Lung (tissue), 12 donors: ENCODE data around the gene MIP. TPM values are rescaled to one million over a fixed set of nuclear protein-coding genes. Genes with fewer than 3 reads are reported as not detected.
"Not testable (repeated sequence)": the region's sequence is repeated elsewhere in the genome, so short reads cannot be mapped to it uniquely, and the experiment has no call there.

Experiments
- ATAC-seq: fragments of 200-7000 bp; cut with Tn5 transposase; one replicate; pipeline ENCODE4 v1.9.1; 2020; ENCODE audit warnings: moderate number of reproducible peaks; ENCODE audit not compliant: insufficient read depth, low FRiP score
- DNase-seq, 3 donors: peaks; one replicate each; pipeline ENCODE4 v3.0.0-alpha.2; 2013 to 2017
- H3K27ac ChIP-seq, 2 donors: one replicate each; pipeline ENCODE4 v1.5.1; 2013; ENCODE audit warnings: mild to moderate bottlenecking in 2 of 2, moderate library complexity in 2 of 2, control low read depth in 1 of 2, inconsistent platforms in 1 of 2, low read depth in 1 of 2, low read length in 1 of 2
- H3K27me3 ChIP-seq, 3 donors: one replicate each; pipeline ENCODE4 v1.5.1; 2013; ENCODE audit warnings: low read length in 2 of 3; ENCODE audit not compliant: control insufficient read depth in 3 of 3, insufficient read depth in 3 of 3
- H3K36me3 ChIP-seq, 4 donors: one replicate each; pipeline ENCODE4 v1.5.1; 2013; ENCODE audit warnings: low read length in 4 of 4, mild to moderate bottlenecking in 1 of 4, moderate library complexity in 1 of 4; ENCODE audit not compliant: control insufficient read depth in 4 of 4, insufficient read depth in 4 of 4
- H3K4me1 ChIP-seq, 5 donors: one replicate each; pipeline ENCODE4 v1.5.1; 2013; ENCODE audit warnings: low read length in 5 of 5, mild to moderate bottlenecking in 2 of 5, moderate library complexity in 1 of 5; ENCODE audit not compliant: control insufficient read depth in 5 of 5, insufficient read depth in 5 of 5
- H3K4me3 ChIP-seq: one replicate; pipeline ENCODE4 v1.5.1; 2013; ENCODE audit warnings: mild to moderate bottlenecking, control low read depth, moderate library complexity
- H3K9ac ChIP-seq, 2 donors: one replicate each; pipeline ENCODE4 v1.5.1; 2013; ENCODE audit warnings: low read length in 2 of 2, control low read depth in 1 of 2; ENCODE audit not compliant: insufficient read depth in 1 of 2
- H3K9me3 ChIP-seq, 4 donors: one replicate each; pipeline ENCODE4 v1.5.1; 2013; ENCODE audit warnings: low read length in 3 of 4, mild to moderate bottlenecking in 1 of 4, moderate library complexity in 1 of 4; ENCODE audit not compliant: control insufficient read depth in 4 of 4, insufficient read depth in 3 of 4
- WGBS, 2 donors: extraction: QIAGEN DNeasy Blood & Tissue Kit; methylation state at CpG; one replicate each; pipeline ENCODE4 v1.1.7; 2013; 5-methylcytosine and 5-hydroxymethylcytosine counted together
- polyA plus RNA-seq, 2 donors: library from polyadenylated mRNA; stranded (reverse); fragments of 200-250 nt; gene quantifications; one replicate each; pipeline ENCODE4 v1.2.1, GENCODE V29; 2013
- total RNA-seq, 2 donors: library from RNA; depleted of rRNA in 1 of 2; stranded (reverse); fragments of >200 nt in 1 of 2; gene quantifications; one replicate each; pipeline ENCODE4 v1.2.1, GENCODE V29; 2014 to 2021
- TF ChIP-seq, protein P1 (sequence below): IDR thresholded peaks from 2 replicates; pipeline ENCODE4 v1.5.1; 2012; ENCODE audit warnings: mild to moderate bottlenecking; ENCODE audit errors: control extremely low read depth, extremely low read depth
- donor health status: control.
- donor health status: control.
- donor health status: Bipolar disorder and iron deficiency.
- donor health status: healthy.
- donor health status: DM: yes; HTN: yes; CAD: no.

Gene MIP
- total and polyA plus RNA-seq, 4 donors: 0.06 to 0.08 TPM; not detected in 2

DNA sequence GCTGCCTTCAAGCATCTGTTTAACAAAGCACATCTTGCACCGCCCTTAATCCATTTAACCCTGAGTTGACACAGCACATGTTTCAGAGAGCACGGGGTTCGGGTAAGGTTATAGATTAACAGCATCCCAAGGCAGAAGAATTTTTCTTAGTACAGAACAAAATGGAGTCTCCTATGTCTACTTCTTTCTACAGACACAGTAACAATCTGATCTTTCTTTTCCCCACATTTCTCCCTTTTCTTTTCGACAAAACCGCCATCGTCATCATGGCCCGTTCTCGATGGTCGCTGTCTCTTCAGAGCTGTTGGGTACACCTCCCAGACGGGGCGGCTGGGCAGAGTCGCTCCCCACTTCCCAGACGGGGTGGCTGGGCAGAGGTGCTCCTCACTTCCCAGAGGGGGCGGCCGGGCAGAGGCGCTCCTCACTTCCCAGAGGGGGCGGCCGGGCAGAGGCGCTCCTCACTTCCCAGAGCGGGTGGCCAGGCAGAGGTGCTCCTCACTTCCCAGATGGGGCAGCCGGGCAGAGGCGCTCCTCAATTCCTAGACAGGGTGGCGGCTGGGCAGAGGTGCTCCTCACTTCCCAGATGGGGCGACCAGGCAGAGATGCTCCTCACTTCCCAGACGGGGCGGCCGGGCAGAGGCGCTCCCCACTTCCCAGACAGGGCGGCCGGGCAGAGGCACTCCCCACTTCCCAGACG, 39.1 kb upstream of the MIP start:
- WGBS, 2 donors: 90 to 95% methylated on average over 28 to 31 of the region's 31 CpGs
- H3K9me3 ChIP-seq, H3K9ac ChIP-seq, H3K4me1 ChIP-seq, H3K4me3 ChIP-seq, H3K27ac ChIP-seq, DNase-seq, ATAC-seq, H3K36me3 ChIP-seq: not testable (repeated sequence)
- H3K27me3 ChIP-seq: peaks cover 0 to 22% (median 16%) of the 10 kb centered on the region in 3 donors

DNA sequence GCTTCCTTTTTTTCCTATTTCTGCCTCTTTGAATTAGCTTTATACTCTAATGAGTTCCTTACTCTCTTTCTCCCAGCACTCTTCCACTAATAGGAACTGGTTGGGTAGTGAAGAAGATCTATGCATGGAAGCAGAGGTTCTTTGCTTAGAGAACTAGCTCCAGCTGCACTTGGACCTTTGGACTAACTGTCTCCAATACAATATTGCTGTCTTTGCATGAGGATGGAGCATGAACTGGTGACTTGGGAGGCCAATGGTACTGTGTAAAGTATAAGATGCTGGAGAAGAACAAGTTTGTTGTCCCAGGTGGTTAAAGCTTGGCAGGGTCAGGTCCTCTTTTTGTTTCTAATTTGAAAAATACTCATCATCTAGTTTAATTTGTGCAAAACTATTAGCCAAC, 35.9 kb upstream of the MIP start:
- Histone ChIP-seq H3K27me3 (peaks cover 0 to 32% (median 30%) of the 10 kb centered on the region in 3 donors), H3K4me1 (peaks cover 0 to 14% (median 5%) of the 10 kb centered on the region in 5 donors), H3K27ac (no peak overlapping the region), H3K36me3 (no peaks in the 10 kb centered on the region), H3K9ac (no peak overlapping the region), H3K9me3 (no peaks in the 10 kb centered on the region), H3K4me3 (no peak overlapping the region)
- TF ChIP-seq, protein P1, sequence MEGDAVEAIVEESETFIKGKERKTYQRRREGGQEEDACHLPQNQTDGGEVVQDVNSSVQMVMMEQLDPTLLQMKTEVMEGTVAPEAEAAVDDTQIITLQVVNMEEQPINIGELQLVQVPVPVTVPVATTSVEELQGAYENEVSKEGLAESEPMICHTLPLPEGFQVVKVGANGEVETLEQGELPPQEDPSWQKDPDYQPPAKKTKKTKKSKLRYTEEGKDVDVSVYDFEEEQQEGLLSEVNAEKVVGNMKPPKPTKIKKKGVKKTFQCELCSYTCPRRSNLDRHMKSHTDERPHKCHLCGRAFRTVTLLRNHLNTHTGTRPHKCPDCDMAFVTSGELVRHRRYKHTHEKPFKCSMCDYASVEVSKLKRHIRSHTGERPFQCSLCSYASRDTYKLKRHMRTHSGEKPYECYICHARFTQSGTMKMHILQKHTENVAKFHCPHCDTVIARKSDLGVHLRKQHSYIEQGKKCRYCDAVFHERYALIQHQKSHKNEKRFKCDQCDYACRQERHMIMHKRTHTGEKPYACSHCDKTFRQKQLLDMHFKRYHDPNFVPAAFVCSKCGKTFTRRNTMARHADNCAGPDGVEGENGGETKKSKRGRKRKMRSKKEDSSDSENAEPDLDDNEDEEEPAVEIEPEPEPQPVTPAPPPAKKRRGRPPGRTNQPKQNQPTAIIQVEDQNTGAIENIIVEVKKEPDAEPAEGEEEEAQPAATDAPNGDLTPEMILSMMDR: no peak
- no peak for DNase-seq
- no peak for ATAC-seq

DNA sequence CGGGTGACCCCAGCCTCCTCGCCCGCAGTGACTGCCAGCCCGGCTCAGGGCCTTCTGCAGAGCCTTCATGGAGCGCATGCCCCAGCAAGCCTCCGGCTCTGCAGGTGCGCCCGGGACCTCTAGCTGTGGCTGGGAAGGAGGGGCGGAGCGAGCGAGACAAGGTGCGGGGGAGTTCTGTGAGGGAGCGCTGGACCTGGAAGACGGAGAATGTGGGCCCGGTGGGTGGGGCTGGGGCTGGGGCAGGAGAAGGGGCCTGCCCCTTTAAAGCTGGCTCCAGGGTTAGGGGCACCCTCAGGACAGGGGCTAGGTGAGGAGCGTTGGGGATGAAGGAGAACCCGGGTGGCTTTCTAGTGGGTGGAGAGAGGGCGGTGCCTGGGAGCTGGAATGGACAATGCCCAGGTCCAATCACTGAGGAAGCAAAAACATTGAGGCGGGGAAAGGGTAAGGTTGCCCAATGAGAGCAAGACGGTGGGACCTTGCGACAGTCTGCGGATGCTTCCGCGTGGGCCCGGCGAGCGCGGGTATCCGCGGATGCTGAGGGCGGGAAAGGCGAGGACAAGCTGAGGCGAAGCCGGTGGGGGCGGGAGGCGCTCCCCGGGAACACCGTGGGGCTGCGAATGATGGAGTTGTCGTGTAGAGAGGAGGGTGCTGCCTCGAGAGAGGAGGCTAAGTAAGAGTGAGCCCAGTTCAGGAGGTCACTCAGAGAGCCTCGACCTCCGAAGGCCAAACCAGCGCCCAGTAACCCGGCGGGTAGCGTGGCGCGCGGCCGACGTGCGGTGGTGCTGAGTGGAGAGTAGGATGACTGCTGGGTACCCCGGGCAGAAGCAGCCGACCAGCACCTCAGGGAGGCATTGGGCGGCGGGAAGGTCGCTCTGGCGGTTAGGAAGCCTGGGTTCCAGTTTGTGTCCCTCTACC, 33.8 kb upstream of the MIP start, which contains the start of gene GLS2:
Gene GLS2 (minus strand): TSS at position 121 of the 915 bp plus-strand sequence. CDS start 43 bp downstream, at position 78.
- ATAC-seq (peak; percentile 97), DNase-seq (peak; percentile 69 to 80 (median 75))
- Histone ChIP-seq H3K36me3 (no peaks in the 10 kb centered on the region), H3K27me3 (peaks cover 0 to 32% (median 30%) of the 10 kb centered on the region in 3 donors), H3K9me3 (no peaks in the 10 kb centered on the region), H3K4me3 (peak within 1 kb of the TSS; percentile 18), H3K4me1 (peaks cover 0 to 14% (median 5%) of the 10 kb centered on the region in 5 donors), H3K27ac (peak within 1 kb of the TSS in 1 of 2 donors; percentile 5), H3K9ac (peak within 1 kb of the TSS in 1 of 2 donors; percentile 42)
- TF ChIP-seq, protein P1: no peak
- WGBS, 2 donors: 14 to 18% methylated on average over 59 of the region's 59 CpGs
